ENCODE results near the gene SLC35G3. TPM values are rescaled to one million over a fixed set of nuclear protein-coding genes. Genes with fewer than 3 reads are reported as not detected.

SLC35G3 gene
- total and polyA plus RNA-seq, 2 of the 13 experiments (the other 11 are each of a cell fraction or from before 2014, with no cell fraction given) = not detected

DNA sequence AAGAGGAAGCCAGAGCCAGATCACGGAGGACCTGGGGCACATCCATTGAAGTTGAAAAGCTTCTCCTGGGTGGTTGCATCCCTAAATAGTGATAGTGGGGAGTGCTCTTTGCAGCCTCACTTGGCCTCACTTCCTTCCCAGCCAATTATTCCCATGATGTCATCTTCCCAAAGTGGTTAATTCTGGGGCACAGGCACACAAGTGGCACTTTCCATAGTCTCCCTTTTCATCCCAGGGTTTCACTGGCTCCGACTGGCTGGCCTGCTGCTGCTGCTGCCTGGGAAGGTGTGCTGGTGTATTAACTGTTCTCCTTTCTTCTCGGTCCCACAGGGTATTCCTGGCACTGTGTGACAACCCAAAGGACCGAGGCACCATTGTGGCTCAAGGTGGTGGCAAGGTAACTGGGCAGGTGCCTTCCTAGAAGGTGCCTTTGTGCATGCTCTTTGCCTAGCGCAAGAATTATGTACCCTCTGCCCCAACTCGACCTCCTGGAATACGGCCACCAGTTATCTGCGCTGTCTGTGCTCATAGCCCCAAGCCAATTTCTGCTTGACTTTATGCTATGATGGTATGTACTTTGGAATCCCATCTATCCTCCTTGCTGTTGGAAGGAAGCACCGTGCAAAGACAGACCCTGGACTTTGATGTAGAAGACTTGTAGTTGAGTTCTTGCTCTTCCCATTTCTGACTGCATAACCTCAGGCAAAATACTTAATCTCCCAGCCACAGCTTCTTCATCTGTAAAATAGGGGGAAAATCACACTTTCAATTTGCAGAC, 18.4 kb downstream of the SLC35G3 start:
- H3K27ac ChIP-seq (ENCODE audit: extremely low read length, insufficient read depth, low read length) = no peak overlapping the region
- H3K27me3 ChIP-seq (ENCODE audit: control insufficient read depth in 1 of 2, insufficient read depth in 2 of 2, low read length in 2 of 2) = peaks cover 0 to 19% of the 10 kb centered on the region in 2 experiments; a peak in 3 of 5 replicates
- no peaks in the 10 kb centered on the region for H3K79me2 ChIP-seq (ENCODE audit: insufficient read depth, low read length)
- TF ChIP-seq KLF9 (CRISPR knock-in tag; IDR thresholded peaks at IDR 0.05; ENCODE audit: low read depth) (no peak), ZNF569 (CRISPR knock-in tag; IDR thresholded peaks at IDR 0.05; ENCODE audit: borderline replicate concordance) (no peak), ZNF891 (CRISPR knock-in tag; IDR thresholded peaks at IDR 0.05) (no peak), KLF12 (CRISPR knock-in tag; IDR thresholded peaks at IDR 0.05; ENCODE audit: borderline replicate concordance) (no peak), ZNF776 (CRISPR knock-in tag; IDR thresholded peaks at IDR 0.05) (no peak), HOXA7 (CRISPR knock-in tag; IDR thresholded peaks at IDR 0.05) (no peak), NCOA1 (CRISPR knock-in tag; IDR thresholded peaks at IDR 0.05) (no peak)
- TF ChIP-seq, protein P1, sequence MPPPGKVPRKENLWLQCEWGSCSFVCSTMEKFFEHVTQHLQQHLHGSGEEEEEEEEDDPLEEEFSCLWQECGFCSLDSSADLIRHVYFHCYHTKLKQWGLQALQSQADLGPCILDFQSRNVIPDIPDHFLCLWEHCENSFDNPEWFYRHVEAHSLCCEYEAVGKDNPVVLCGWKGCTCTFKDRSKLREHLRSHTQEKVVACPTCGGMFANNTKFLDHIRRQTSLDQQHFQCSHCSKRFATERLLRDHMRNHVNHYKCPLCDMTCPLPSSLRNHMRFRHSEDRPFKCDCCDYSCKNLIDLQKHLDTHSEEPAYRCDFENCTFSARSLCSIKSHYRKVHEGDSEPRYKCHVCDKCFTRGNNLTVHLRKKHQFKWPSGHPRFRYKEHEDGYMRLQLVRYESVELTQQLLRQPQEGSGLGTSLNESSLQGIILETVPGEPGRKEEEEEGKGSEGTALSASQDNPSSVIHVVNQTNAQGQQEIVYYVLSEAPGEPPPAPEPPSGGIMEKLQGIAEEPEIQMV (CRISPR knock-in tag; IDR thresholded peaks at IDR 0.05; ENCODE audit: low read depth) = no peak
- no TSS peak for BruUV-seq (replicated peaks)
- H3K9ac ChIP-seq (ENCODE audit: insufficient read depth, low read depth, low read length) = no peak overlapping the region
- no peak overlapping the region for H3K4me2 ChIP-seq (ENCODE audit: low read depth, low read length)
- CTCF ChIA-PET (ENCODE audit: low intra/inter-chr PET ratio, low total read pairs) = no interaction called here
- ATAC-seq (no peak), DNase-seq (ENCODE audit: low spot score) (no peak), FAIRE-seq (no peak)
- no peaks in the 10 kb centered on the region for H3K36me3 ChIP-seq (replicated peaks in 1 of 2; ENCODE audit: control insufficient read depth in 1 of 2, insufficient read depth in 2 of 2, low read length in 2 of 2)
- intact Hi-C loops (cut with micrococcal nuclease; ENCODE audit: unreplicated experiment) (no loop called here), in situ Hi-C loops (cut with HindIII; ENCODE audit: extremely low pct_ligation_motif_present, low pct_unique_long_range_greater_than_20kb) (loop anchor here (10.0 kb wide), 1 partner anchor 359 kb away; the partner anchor contains the start of gene SLFN12L)
- WGBS (ENCODE audit: low lambda C conversion rate) = 6% methylated on average over 8 of the region's 9 CpGs
- no peaks in the 10 kb centered on the region for H3K4me1 ChIP-seq (ENCODE audit: insufficient read depth, low read length)
- H2AFZ ChIP-seq (ENCODE audit: low read length) = no peak overlapping the region
- no peak overlapping the region for H3K4me3 ChIP-seq (replicated peaks in 1 of 3; ENCODE audit: insufficient read depth in 1 of 3, low read depth in 2 of 3, low read length in 3 of 3)
- POLR2A ChIA-PET = no interaction called here
- no peaks in the 10 kb centered on the region for H3K9me3 ChIP-seq (ENCODE audit: low read length)
- H4K20me1 ChIP-seq (ENCODE audit: insufficient read depth, low read length) = no peaks in the 10 kb centered on the region
